ENCODE data around the gene NEK7.
"Not testable (repeated sequence)": the region's sequence is repeated elsewhere in the genome, so short reads cannot be mapped to it uniquely, and the experiment has no call there.

The NEK7 gene

DNA sequence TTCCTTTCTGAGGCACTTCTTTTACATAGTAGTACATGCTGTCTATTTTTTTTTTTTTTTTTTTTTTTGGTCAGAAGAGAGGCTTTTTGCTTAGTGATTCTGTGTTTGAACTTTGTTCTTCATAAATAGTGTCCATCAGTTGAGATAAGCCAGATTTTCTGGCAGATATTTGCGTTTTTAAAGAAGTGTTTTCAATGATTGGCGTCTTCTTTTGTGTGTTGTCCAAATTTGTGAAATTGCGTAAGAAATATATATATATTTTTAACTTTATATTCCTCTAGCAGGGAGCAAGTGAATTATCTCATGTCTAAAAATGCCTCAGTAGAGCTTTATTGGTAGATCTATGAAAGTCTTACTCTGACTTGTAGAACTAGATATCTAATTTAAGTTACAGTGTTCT lies 28.3 kb downstream of the NEK7 start:
- Histone ChIP-seq H3K36me3 (ENCODE audit: control insufficient read depth, insufficient read depth, low read length) (no peaks in the 10 kb centered on the region), H3K27ac (ENCODE audit: low read length) (no peak overlapping the region), H3K4me3 (ENCODE audit: low read length) (no peak overlapping the region), H3K27me3 (ENCODE audit: control insufficient read depth, insufficient read depth, low read length) (no peaks in the 10 kb centered on the region), H3K9me3 (ENCODE audit: control insufficient read depth, insufficient read depth, low read length) (no peaks in the 10 kb centered on the region), H3K4me1 (ENCODE audit: control insufficient read depth, insufficient read depth, low read length) (no peaks in the 10 kb centered on the region; the same call in 1 of the 2 replicates)
- no CpG with 5 or more reads among the region's 3 CpGs for WGBS (ENCODE audit: insufficient coverage, insufficient read length)
- DNase-seq (ENCODE audit: low read depth, low spot score), result no peak

DNA sequence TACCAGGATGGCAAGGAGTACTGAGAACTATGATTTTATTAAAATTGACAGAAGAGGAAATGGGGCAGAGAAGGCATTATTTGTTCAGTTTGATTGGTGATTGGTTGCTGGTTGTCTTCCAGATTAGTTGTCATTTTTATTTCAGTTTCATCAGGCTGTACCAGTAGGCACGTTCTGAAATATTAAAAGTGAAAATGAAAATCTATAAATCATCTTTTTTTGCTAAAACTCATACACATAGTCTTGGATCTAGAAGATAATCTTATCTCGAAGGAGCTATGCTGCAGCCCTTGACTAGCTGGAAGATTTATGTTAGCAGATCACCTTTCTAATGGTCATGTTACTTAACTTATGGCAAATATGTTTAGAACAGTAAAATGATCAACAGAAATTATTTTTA lies 29.0 kb downstream of the NEK7 start:
- H3K27ac ChIP-seq (ENCODE audit: low read length), result no peak overlapping the region
- H3K4me3 ChIP-seq (ENCODE audit: low read length), result no peak overlapping the region
- no peaks in the 10 kb centered on the region for H3K27me3 ChIP-seq (ENCODE audit: control insufficient read depth, insufficient read depth, low read length)
- no CpG with 5 or more reads among the region's 2 CpGs for WGBS (ENCODE audit: insufficient coverage, insufficient read length)
- H3K9me3 ChIP-seq (ENCODE audit: control insufficient read depth, insufficient read depth, low read length), result no peaks in the 10 kb centered on the region
- no peaks in the 10 kb centered on the region; the same call in 1 of the 2 replicates for H3K4me1 ChIP-seq (ENCODE audit: control insufficient read depth, insufficient read depth, low read length)
- no peaks in the 10 kb centered on the region for H3K36me3 ChIP-seq (ENCODE audit: control insufficient read depth, insufficient read depth, low read length)
- DNase-seq (ENCODE audit: low read depth, low spot score), result no peak

GRCh38 chr1:198186916-198187580 lies 30.2 kb downstream of the NEK7 start:
- H3K4me3 ChIP-seq (ENCODE audit: low read length), result no peak overlapping the region
- no peak overlapping the region for H3K27ac ChIP-seq (ENCODE audit: low read length)
- no peaks in the 10 kb centered on the region for H3K36me3 ChIP-seq (ENCODE audit: control insufficient read depth, insufficient read depth, low read length)
- DNase-seq (ENCODE audit: low read depth, low spot score), result no peak
- no peaks in the 10 kb centered on the region for H3K9me3 ChIP-seq (ENCODE audit: control insufficient read depth, insufficient read depth, low read length)
- H3K4me1 ChIP-seq (ENCODE audit: control insufficient read depth, insufficient read depth, low read length), result no peaks in the 10 kb centered on the region; the same call in 1 of the 2 replicates
- no CpG with 5 or more reads among the region's 2 CpGs for WGBS (ENCODE audit: insufficient coverage, insufficient read length)
- H3K27me3 ChIP-seq (ENCODE audit: control insufficient read depth, insufficient read depth, low read length), result no peaks in the 10 kb centered on the region

GRCh38 chr1:198187973-198188588 lies 31.3 kb downstream of the NEK7 start:
- no peak overlapping the region for H3K4me3 ChIP-seq (ENCODE audit: low read length)
- DNase-seq (ENCODE audit: low read depth, low spot score), result no peak
- no peaks in the 10 kb centered on the region for H3K27me3 ChIP-seq (ENCODE audit: control insufficient read depth, insufficient read depth, low read length)
- H3K36me3 ChIP-seq (ENCODE audit: control insufficient read depth, insufficient read depth, low read length), result no peaks in the 10 kb centered on the region
- no CpG with 5 or more reads among the region's 3 CpGs for WGBS (ENCODE audit: insufficient coverage, insufficient read length)
- no peaks in the 10 kb centered on the region; the same call in 1 of the 2 replicates for H3K4me1 ChIP-seq (ENCODE audit: control insufficient read depth, insufficient read depth, low read length)
- no peak overlapping the region for H3K27ac ChIP-seq (ENCODE audit: low read length)
- H3K9me3 ChIP-seq (ENCODE audit: control insufficient read depth, insufficient read depth, low read length), result no peaks in the 10 kb centered on the region

GRCh38 chr1:198191117-198191516 lies 34.3 kb downstream of the NEK7 start:
- no peak overlapping the region for H3K27ac ChIP-seq (ENCODE audit: low read length)
- no peaks in the 10 kb centered on the region for H3K9me3 ChIP-seq (ENCODE audit: control insufficient read depth, insufficient read depth, low read length)
- H3K27me3 ChIP-seq (ENCODE audit: control insufficient read depth, insufficient read depth, low read length), result no peaks in the 10 kb centered on the region
- no peak for DNase-seq (ENCODE audit: low read depth, low spot score)
- no peaks in the 10 kb centered on the region for H3K36me3 ChIP-seq (ENCODE audit: control insufficient read depth, insufficient read depth, low read length)
- no CpG with 5 or more reads among the region's 2 CpGs for WGBS (ENCODE audit: insufficient coverage, insufficient read length)
- no peak overlapping the region for H3K4me3 ChIP-seq (ENCODE audit: low read length)
- H3K4me1 ChIP-seq (ENCODE audit: control insufficient read depth, insufficient read depth, low read length), result no peaks in the 10 kb centered on the region; the same call in 1 of the 2 replicates

- not testable (repeated sequence) for H3K4me1 ChIP-seq (ENCODE audit: control insufficient read depth, insufficient read depth, low read length)
Measured at GRCh38 chr1:198193871-198194270, 37.1 kb downstream of the NEK7 start.

DNA sequence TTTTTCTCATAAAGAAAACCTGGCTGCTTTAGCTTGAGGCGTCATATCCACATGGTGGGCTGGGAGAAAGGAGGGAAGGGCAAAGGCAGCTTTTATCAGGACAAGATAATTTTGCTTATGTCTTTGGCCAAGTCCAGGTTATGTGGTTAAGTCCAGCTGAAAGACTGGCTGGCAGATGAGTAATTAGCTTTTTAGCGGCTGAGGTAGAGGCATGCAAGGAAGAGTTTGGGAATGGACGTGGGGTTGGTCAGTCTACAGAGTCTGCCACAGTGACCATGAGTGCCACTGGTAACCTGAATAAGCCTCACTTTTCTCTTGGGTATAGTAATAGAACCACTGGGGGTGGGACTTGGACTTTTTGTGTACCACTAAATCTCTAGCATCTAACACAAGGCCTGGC lies 39.8 kb downstream of the NEK7 start:
- no peak overlapping the region for H3K4me3 ChIP-seq (ENCODE audit: low read length)
- no peaks in the 10 kb centered on the region for H3K36me3 ChIP-seq (ENCODE audit: control insufficient read depth, insufficient read depth, low read length)
- no peaks in the 10 kb centered on the region for H3K27me3 ChIP-seq (ENCODE audit: control insufficient read depth, insufficient read depth, low read length)
- DNase-seq (ENCODE audit: low read depth, low spot score), result no peak
- H3K27ac ChIP-seq (ENCODE audit: low read length), result no peak overlapping the region
- H3K9me3 ChIP-seq (ENCODE audit: control insufficient read depth, insufficient read depth, low read length), result no peaks in the 10 kb centered on the region
- WGBS (ENCODE audit: insufficient coverage, insufficient read length), result no CpG with 5 or more reads among the region's 3 CpGs
- no peaks in the 10 kb centered on the region for H3K4me1 ChIP-seq (ENCODE audit: control insufficient read depth, insufficient read depth, low read length)

More at GRCh38 chr1:198193871-198194270, 37.1 kb downstream of the NEK7 start:
- DNase-seq (ENCODE audit: low read depth, low spot score); H3K9me3 ChIP-seq (ENCODE audit: control insufficient read depth, insufficient read depth, low read length); H3K4me3 ChIP-seq (ENCODE audit: low read length); H3K27me3 ChIP-seq (ENCODE audit: control insufficient read depth, insufficient read depth, low read length); H3K36me3 ChIP-seq (ENCODE audit: control insufficient read depth, insufficient read depth, low read length); H3K27ac ChIP-seq (ENCODE audit: low read length): not testable (repeated sequence)
- no CpG with 5 or more reads among the region's 1 CpG for WGBS (ENCODE audit: insufficient coverage, insufficient read length)

DNA sequence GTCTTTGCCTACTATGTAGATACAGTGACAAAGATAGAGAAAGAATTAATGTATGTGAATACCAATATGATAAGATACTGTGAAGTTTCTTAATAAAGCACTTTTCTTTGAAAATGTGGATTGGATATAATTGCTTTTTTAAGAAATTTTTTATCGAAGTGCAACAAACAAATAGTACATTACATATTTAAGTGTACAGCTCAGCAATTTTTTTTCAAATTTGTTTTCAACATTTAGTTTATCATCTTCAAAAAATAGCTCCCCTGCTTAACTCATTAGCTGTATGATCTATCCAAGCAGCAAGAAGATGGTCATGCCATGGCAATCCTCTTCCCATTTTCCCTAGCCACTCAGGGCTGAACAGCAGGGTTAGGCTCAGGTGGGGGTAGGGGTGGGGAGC lies 40.5 kb downstream of the NEK7 start:
- H3K27ac ChIP-seq (ENCODE audit: low read length), result no peak overlapping the region
- no peak for DNase-seq (ENCODE audit: low read depth, low spot score)
- no peaks in the 10 kb centered on the region for H3K27me3 ChIP-seq (ENCODE audit: control insufficient read depth, insufficient read depth, low read length)
- no CpG with 5 or more reads among the region's 1 CpG for WGBS (ENCODE audit: insufficient coverage, insufficient read length)
- no peak overlapping the region for H3K4me3 ChIP-seq (ENCODE audit: low read length)
- no peaks in the 10 kb centered on the region for H3K9me3 ChIP-seq (ENCODE audit: control insufficient read depth, insufficient read depth, low read length)
- H3K4me1 ChIP-seq (ENCODE audit: control insufficient read depth, insufficient read depth, low read length), result no peaks in the 10 kb centered on the region
- H3K36me3 ChIP-seq (ENCODE audit: control insufficient read depth, insufficient read depth, low read length), result no peaks in the 10 kb centered on the region

DNA sequence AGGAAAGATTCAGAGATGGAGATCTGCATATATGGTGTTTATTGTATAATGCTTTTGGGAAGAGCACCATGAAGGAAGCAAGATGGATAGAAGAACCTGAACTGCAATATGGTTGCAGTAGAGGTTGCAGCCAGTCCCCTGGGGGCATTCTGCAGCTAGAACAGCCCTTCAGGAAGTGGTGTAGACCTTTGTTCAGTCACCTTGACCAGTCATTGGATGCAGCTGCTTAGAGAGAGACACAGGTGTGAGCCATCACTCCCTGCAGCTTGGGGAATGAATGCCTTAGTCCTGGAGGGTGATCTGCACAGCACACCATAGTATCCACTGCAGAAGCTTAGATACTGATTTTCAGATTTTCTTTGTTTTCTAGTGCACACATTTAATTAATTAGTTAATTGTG lies 42.3 kb downstream of the NEK7 start:
- Histone ChIP-seq H3K4me1 (ENCODE audit: control insufficient read depth, insufficient read depth, low read length) (no peaks in the 10 kb centered on the region), H3K27ac (ENCODE audit: low read length) (no peak overlapping the region), H3K27me3 (ENCODE audit: control insufficient read depth, insufficient read depth, low read length) (no peaks in the 10 kb centered on the region), H3K4me3 (ENCODE audit: low read length) (no peak overlapping the region), H3K36me3 (ENCODE audit: control insufficient read depth, insufficient read depth, low read length) (no peaks in the 10 kb centered on the region), H3K9me3 (ENCODE audit: control insufficient read depth, insufficient read depth, low read length) (no peaks in the 10 kb centered on the region)
- no peak for DNase-seq (ENCODE audit: low read depth, low spot score)

- H3K36me3 ChIP-seq (ENCODE audit: control insufficient read depth, insufficient read depth, low read length), result no peaks in the 10 kb centered on the region
- DNase-seq (ENCODE audit: low read depth, low spot score), result no peak
- no peaks in the 10 kb centered on the region for H3K27me3 ChIP-seq (ENCODE audit: control insufficient read depth, insufficient read depth, low read length)
- no peaks in the 10 kb centered on the region for H3K9me3 ChIP-seq (ENCODE audit: control insufficient read depth, insufficient read depth, low read length)
- H3K4me3 ChIP-seq (ENCODE audit: low read length), result no peak overlapping the region
- no peak overlapping the region for H3K27ac ChIP-seq (ENCODE audit: low read length)
- no CpG with 5 or more reads among the region's 10 CpGs for WGBS (ENCODE audit: insufficient coverage, insufficient read length)
- no peaks in the 10 kb centered on the region for H3K4me1 ChIP-seq (ENCODE audit: control insufficient read depth, insufficient read depth, low read length)
Measured at GRCh38 chr1:198201956-198202784, 45.4 kb downstream of the NEK7 start.

All from iPS DF 6.9 (cell line).